Retinal pigment epithelial cell (primary cell): ENCODE data around the gene RNF144B.
"Not testable (repeated sequence)": the region's sequence is repeated elsewhere in the genome, so short reads cannot be mapped to it uniquely, and the experiment has no call there.

Experiments
- DNase-seq: peaks from one replicate; pipeline ENCODE4 v3.0.0-alpha.2; 2010; ENCODE audit warnings: low read depth
- H3K4me3 ChIP-seq: 2 replicates; pipeline ENCODE4 v1.5.1; 2011; ENCODE audit warnings: mild to moderate bottlenecking, low read length, control low read depth, moderate library complexity
- CTCF ChIP-seq: conservative IDR thresholded peaks from 2 replicates; pipeline ENCODE4 v1.5.1; 2011; ENCODE audit warnings: low read depth, low read length, control low read depth, inconsistent platforms

Gene RNF144B

GRCh38 chr6:18359237-18359885 lies 27.8 kb upstream of the RNF144B start:
- no peak for DNase-seq
- H3K4me3 ChIP-seq = no peak overlapping the region
- TF ChIP-seq CTCF = no peak

DNA sequence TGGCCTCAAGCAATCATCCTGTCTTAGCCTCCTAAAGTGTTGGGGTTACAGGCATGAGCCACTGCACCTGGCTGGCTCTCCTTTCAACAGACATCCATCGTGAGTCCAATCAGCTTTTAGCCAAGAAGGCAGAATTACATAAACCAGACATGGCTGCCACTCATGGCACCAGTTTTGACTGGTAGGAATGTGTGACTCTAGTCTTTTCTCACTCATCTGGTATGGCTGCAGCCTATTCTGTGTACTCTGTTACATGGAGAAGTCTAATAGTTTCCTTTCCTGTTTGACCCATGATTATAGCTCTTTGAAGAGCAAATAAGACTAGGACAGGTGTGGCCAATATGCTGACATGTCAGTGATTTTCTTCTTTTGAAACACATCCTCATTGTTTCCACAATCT lies 27.0 kb upstream of the RNF144B start:
- TF ChIP-seq CTCF = no peak
- no peak for DNase-seq
- no peak overlapping the region for H3K4me3 ChIP-seq

GRCh38 chr6:18362058-18362561 lies 25.0 kb upstream of the RNF144B start:
- no peak overlapping the region for H3K4me3 ChIP-seq
- no peak for DNase-seq
- no peak for TF ChIP-seq CTCF

- H3K4me3 ChIP-seq = no peak overlapping the region
- TF ChIP-seq CTCF = no peak
- DNase-seq = no peak
Measured at GRCh38 chr6:18363746-18364145, 23.4 kb upstream of the RNF144B start.

DNA sequence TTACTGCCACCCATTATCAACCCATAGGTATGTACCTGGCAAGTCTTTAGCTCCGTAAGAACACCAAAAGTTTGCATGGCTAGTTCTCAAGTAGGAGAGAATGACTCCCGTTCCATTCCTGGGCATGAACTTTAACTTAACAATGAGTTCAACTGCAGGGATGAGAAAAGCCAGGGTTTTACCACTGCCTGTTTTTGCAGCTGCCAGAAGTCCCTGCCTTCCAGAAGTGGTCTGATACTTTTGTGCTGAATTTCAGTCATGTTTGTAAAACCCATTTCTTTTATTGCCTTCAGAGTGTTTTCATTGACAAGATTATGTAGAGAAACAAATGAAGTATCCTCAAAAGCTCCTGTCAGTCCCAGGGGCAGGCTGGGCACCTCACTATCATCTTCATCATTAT lies 22.6 kb upstream of the RNF144B start:
- DNase-seq, H3K4me3 ChIP-seq: not testable (repeated sequence)

DNA sequence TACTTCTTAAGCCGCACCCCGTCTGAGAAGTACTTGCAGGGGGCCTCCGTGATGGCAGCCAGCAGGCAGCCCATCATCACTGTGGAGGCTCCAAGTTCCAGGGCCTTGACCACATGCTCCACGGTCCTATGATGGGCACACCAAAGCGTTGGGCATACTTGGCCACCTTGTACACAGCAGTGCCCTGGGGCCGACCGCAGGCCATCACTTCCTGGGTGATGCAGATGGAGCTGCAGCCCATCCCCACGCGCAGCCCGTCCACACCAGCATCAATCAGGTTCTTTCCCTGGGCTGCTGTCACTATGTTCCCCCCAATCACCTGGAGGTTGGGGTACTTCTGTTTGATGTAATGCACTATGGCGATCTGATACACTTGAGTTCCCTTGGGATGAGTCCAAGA lies 19.8 kb upstream of the RNF144B start:
- TF ChIP-seq CTCF = no peak
- no peak overlapping the region for H3K4me3 ChIP-seq
- DNase-seq = no peak

DNA sequence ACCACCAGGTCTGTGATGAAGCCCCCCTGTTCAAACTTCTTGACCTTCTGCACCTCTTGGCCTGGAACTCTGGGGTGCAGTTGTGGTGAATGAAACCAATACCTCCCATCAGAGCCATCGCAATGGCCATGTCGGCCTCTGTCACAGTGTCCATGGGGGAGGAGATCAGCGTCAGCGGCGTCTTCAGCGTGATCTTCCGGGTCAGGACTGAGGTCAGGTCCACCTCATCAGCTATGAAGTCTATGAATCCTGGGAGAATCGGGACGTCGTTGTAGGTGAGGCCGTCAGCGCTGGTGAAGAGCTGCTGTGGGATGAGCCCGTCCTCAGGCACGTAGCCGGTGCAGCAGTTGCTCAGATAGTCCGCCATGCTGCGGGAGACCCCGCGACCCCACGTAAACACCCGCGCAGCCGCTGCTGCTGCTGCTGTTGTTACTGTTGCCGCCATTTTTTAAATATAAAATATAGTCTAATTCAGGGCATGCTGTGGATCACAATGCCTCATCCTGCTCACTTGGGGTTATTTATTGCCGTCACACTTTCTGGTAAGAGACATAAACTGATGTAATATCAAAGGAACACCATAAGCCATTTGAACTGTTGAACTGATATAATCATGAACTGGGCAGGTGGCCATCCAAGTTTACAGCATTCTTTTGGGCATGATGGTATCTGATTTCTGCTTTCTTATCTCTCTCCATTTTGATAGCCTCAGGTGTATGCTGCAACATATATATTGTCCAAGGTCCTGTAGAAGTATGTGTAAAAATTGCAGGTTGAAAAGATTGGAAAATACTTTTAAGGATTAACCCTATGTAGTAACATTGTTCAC lies 18.7 kb upstream of the RNF144B start:
- H3K4me3 ChIP-seq = no peak overlapping the region
- no peak for TF ChIP-seq CTCF
- no peak for DNase-seq
